Measurements from ENCODE around the gene ADPRHL1.
"Not testable (repeated sequence)": the region's sequence is repeated elsewhere in the genome, so short reads cannot be mapped to it uniquely, and the experiment has no call there.

ADPRHL1 gene

GRCh38 chr13:113475911-113476310, 22.6 kb upstream of the ADPRHL1 start:
- H3K27me3 ChIP-seq (ENCODE audit: control insufficient read depth, insufficient read depth, low read length), result no peaks in the 10 kb centered on the region
- H3K9me3 ChIP-seq (ENCODE audit: control insufficient read depth, low read depth, low read length), result no peaks in the 10 kb centered on the region
- peaks cover 53% of the 10 kb centered on the region for H3K36me3 ChIP-seq (ENCODE audit: control insufficient read depth, low read depth, low read length)
- H3K4me1 ChIP-seq (ENCODE audit: control insufficient read depth, low read depth, low read length), result no peaks in the 10 kb centered on the region
- no peak overlapping the region for H3K9ac ChIP-seq (ENCODE audit: low read length)
- H3K4me3 ChIP-seq (ENCODE audit: low read length), result no peak overlapping the region
- H3K27ac ChIP-seq (ENCODE audit: low read length), result no peak overlapping the region

DNA sequence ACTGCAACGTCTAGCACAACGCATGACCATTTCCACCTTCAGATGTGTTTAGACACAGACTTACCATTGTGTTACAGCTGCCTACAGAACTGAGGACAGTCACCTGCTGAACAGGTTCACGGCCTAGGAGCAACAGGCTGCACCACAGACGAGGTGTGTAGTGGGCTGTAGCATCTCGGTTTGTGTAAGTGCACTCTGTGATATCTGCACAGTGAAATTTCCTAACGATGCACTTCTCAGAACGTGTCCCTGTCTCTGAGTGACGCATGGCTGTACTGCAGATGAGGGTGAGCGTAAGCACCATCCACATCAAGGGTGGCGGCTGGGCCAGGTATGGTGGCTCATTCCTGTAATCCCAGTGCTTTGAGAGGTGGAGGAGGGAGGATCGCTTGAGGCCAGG, 22.0 kb upstream of the ADPRHL1 start:
- Histone ChIP-seq H3K36me3 (ENCODE audit: control insufficient read depth, low read depth, low read length) (peaks cover 49% of the 10 kb centered on the region), H3K9ac (ENCODE audit: low read length) (no peak overlapping the region), H3K27ac (ENCODE audit: low read length) (no peak overlapping the region), H3K4me3 (ENCODE audit: low read length) (no peak overlapping the region), H3K27me3 (ENCODE audit: control insufficient read depth, insufficient read depth, low read length) (no peaks in the 10 kb centered on the region), H3K4me1 (ENCODE audit: control insufficient read depth, low read depth, low read length) (no peaks in the 10 kb centered on the region), H3K9me3 (ENCODE audit: control insufficient read depth, low read depth, low read length) (no peaks in the 10 kb centered on the region)

- no peaks in the 10 kb centered on the region for H3K9me3 ChIP-seq (ENCODE audit: control insufficient read depth, low read depth, low read length)
- no peaks in the 10 kb centered on the region for H3K27me3 ChIP-seq (ENCODE audit: control insufficient read depth, insufficient read depth, low read length)
- H3K9ac ChIP-seq (ENCODE audit: low read length), result no peak overlapping the region
- peaks cover 38% of the 10 kb centered on the region for H3K36me3 ChIP-seq (ENCODE audit: control insufficient read depth, low read depth, low read length)
- no peak overlapping the region for H3K27ac ChIP-seq (ENCODE audit: low read length)
- peaks cover 2% of the 10 kb centered on the region for H3K4me1 ChIP-seq (ENCODE audit: control insufficient read depth, low read depth, low read length)
- H3K4me3 ChIP-seq (ENCODE audit: low read length), result no peak overlapping the region
Measured at GRCh38 chr13:113474179-113474578, 20.9 kb upstream of the ADPRHL1 start.

DNA sequence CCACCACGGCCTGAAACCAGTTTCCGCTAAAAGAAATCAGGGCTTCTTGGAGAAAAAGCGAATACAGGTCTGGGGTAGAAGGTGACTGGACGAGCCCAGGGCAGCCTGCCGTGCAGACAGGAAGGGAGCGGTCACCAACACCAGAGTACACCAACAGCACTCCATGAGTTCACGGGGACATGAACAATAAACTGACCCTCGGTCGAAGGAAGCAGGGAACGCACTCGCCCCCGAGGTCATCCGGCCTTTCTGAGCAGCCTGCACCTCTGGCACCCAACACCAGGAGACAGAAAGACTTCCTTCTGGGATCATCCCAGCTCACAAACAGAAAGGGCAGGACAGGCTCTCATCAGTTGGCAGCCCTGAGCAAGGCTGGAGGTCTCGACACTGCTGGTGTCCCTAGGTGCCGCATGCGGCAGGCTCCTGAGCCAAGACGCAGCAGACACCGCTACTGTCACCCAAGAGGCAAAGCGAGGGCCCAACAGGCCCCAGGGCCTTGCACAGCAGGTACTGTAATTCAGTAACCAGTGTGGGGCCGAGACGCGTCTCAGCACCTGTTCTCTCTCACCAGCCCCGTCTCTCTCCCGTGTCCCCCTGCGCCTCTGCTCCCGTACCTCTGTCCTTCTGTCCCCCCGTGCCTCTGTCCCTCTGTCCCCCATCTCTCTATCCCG, 19.2 kb upstream of the ADPRHL1 start:
- Histone ChIP-seq H3K27ac (ENCODE audit: low read length) (no peak overlapping the region), H3K36me3 (ENCODE audit: control insufficient read depth, low read depth, low read length) (peaks cover 25% of the 10 kb centered on the region), H3K27me3 (ENCODE audit: control insufficient read depth, insufficient read depth, low read length) (no peaks in the 10 kb centered on the region), H3K9me3 (ENCODE audit: control insufficient read depth, low read depth, low read length) (no peaks in the 10 kb centered on the region), H3K4me3 (ENCODE audit: low read length) (no peak overlapping the region), H3K9ac (ENCODE audit: low read length) (no peak overlapping the region), H3K4me1 (ENCODE audit: control insufficient read depth, low read depth, low read length) (peaks cover 8% of the 10 kb centered on the region)

- Histone ChIP-seq H3K4me3 (ENCODE audit: low read length) (no peak overlapping the region), H3K27ac (ENCODE audit: low read length) (no peak overlapping the region), H3K9me3 (ENCODE audit: control insufficient read depth, low read depth, low read length) (no peaks in the 10 kb centered on the region), H3K27me3 (ENCODE audit: control insufficient read depth, insufficient read depth, low read length) (no peaks in the 10 kb centered on the region), H3K4me1 (ENCODE audit: control insufficient read depth, low read depth, low read length) (peaks cover 8% of the 10 kb centered on the region), H3K9ac (ENCODE audit: low read length) (no peak overlapping the region), H3K36me3 (ENCODE audit: control insufficient read depth, low read depth, low read length) (peaks cover 25% of the 10 kb centered on the region)
Measured at GRCh38 chr13:113471844-113472243, 18.6 kb upstream of the ADPRHL1 start.

GRCh38 chr13:113470635-113471163, 17.4 kb upstream of the ADPRHL1 start:
- H3K4me3 ChIP-seq (ENCODE audit: low read length); H3K9ac ChIP-seq (ENCODE audit: low read length): not testable (repeated sequence)
- peaks cover 24% of the 10 kb centered on the region for H3K36me3 ChIP-seq (ENCODE audit: control insufficient read depth, low read depth, low read length)

GRCh38 chr13:113470073-113470472, 16.8 kb upstream of the ADPRHL1 start:
- no peak overlapping the region for H3K9ac ChIP-seq (ENCODE audit: low read length)
- H3K4me3 ChIP-seq (ENCODE audit: low read length), result no peak overlapping the region
- no peak overlapping the region for H3K27ac ChIP-seq (ENCODE audit: low read length)
- peaks cover 8% of the 10 kb centered on the region for H3K4me1 ChIP-seq (ENCODE audit: control insufficient read depth, low read depth, low read length)
- H3K9me3 ChIP-seq (ENCODE audit: control insufficient read depth, low read depth, low read length), result no peaks in the 10 kb centered on the region
- H3K36me3 ChIP-seq (ENCODE audit: control insufficient read depth, low read depth, low read length), result peaks cover 18% of the 10 kb centered on the region
- H3K27me3 ChIP-seq (ENCODE audit: control insufficient read depth, insufficient read depth, low read length), result no peaks in the 10 kb centered on the region

More at GRCh38 chr13:113470635-113471163, 17.4 kb upstream of the ADPRHL1 start:
- not testable (repeated sequence) for H3K27ac ChIP-seq (ENCODE audit: low read length); H3K9me3 ChIP-seq (ENCODE audit: control insufficient read depth, low read depth, low read length); H3K27me3 ChIP-seq (ENCODE audit: control insufficient read depth, insufficient read depth, low read length); H3K4me1 ChIP-seq (ENCODE audit: control insufficient read depth, low read depth, low read length)

DNA sequence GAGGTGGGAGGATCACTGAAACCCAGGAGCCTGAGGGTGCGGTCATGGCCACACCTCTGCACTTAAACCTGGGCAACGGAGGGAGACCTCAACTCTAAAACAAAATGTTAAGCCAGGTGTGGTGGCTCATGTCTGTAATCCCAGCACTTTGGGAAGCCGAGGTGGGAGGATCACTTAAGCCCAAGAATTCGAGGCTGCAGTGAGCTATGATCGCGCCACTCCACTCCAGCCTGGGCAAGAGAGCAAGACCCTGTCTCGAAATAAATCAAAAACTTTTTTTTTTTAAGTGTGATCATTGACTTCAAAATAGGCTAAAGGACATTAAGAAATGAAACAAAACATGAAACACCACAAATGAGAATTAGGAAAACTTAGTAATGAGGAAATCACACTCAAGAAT, 16.3 kb upstream of the ADPRHL1 start:
- Histone ChIP-seq H3K27me3 (ENCODE audit: control insufficient read depth, insufficient read depth, low read length) (no peaks in the 10 kb centered on the region), H3K4me3 (ENCODE audit: low read length) (no peak overlapping the region), H3K27ac (ENCODE audit: low read length) (no peak overlapping the region), H3K9me3 (ENCODE audit: control insufficient read depth, low read depth, low read length) (no peaks in the 10 kb centered on the region), H3K4me1 (ENCODE audit: control insufficient read depth, low read depth, low read length) (peaks cover 8% of the 10 kb centered on the region), H3K36me3 (ENCODE audit: control insufficient read depth, low read depth, low read length) (peaks cover 17% of the 10 kb centered on the region), H3K9ac (ENCODE audit: low read length) (peak overlapping the region; percentile 26)

DNA sequence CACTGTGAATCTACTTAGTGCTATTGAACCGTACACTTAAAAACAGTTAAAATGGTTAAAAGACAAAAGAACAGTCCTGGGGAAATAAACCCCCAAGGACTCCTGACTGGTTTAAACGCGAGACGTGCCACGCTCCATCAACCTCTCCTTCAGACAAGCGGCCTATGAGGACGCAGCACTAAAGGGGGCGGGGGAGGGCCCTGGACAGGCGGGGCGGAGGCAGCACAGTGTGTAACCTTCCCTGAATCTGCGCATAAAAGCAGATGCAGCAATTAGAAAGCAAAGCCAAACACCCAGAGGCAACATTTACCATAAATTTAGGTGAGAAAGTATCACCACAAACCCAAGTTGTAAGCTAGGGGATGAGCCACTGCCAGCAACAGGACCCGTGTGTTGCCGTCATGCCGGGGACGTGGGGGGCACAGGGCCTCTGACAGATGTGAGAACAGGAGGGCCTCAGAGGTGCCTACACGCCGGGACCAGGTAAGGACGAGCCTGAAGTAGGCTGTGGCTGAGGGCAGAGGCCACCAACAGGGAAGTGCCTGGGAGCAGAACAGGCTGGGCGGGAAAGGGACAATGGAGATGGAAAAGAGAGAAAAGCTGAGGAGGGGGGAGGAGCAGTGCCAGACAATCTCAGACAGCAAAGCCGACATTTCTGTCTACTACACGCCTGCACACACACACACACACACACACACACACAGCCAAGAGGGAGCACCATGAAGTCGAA, 15.3 kb upstream of the ADPRHL1 start:
- peak overlapping the region; percentile 15 for H3K4me3 ChIP-seq (ENCODE audit: low read length)
- H3K27ac ChIP-seq (ENCODE audit: low read length), result peak overlapping the region; percentile 19
- no peaks in the 10 kb centered on the region for H3K9me3 ChIP-seq (ENCODE audit: control insufficient read depth, low read depth, low read length)
- peaks cover 13% of the 10 kb centered on the region for H3K36me3 ChIP-seq (ENCODE audit: control insufficient read depth, low read depth, low read length)
- peak overlapping the region; percentile 26 for H3K9ac ChIP-seq (ENCODE audit: low read length)
- no peaks in the 10 kb centered on the region for H3K27me3 ChIP-seq (ENCODE audit: control insufficient read depth, insufficient read depth, low read length)
- peaks cover 8% of the 10 kb centered on the region for H3K4me1 ChIP-seq (ENCODE audit: control insufficient read depth, low read depth, low read length)

GRCh38 chr13:113468029-113468428, 14.7 kb upstream of the ADPRHL1 start:
- H3K27me3 ChIP-seq (ENCODE audit: control insufficient read depth, insufficient read depth, low read length), result no peaks in the 10 kb centered on the region
- no peaks in the 10 kb centered on the region for H3K9me3 ChIP-seq (ENCODE audit: control insufficient read depth, low read depth, low read length)
- H3K36me3 ChIP-seq (ENCODE audit: control insufficient read depth, low read depth, low read length), result peaks cover 11% of the 10 kb centered on the region
- H3K4me3 ChIP-seq (ENCODE audit: low read length), result no peak overlapping the region
- no peak overlapping the region for H3K9ac ChIP-seq (ENCODE audit: low read length)
- H3K4me1 ChIP-seq (ENCODE audit: control insufficient read depth, low read depth, low read length), result peaks cover 8% of the 10 kb centered on the region
- no peak overlapping the region for H3K27ac ChIP-seq (ENCODE audit: low read length)

DNA sequence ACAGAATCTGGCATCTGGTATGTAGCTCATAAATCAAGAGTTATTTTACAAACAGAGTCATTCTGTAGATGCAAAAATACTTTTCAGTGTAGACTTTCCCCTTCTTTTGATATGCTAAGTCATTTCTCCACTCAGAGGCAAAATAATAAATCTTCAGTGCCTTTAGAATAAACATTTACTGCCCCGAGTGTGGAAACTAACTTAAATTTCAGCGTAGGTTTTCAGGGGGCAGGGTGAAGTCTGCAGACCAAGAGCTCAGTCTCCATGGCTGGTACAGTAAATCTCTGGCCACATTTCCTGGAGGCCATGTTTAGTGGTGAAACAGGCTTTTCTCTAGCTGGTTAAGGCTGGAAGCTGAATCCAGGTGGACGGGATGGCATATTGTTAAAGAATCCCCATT, 13.1 kb upstream of the ADPRHL1 start:
- no peak overlapping the region for H3K9ac ChIP-seq (ENCODE audit: low read length)
- peaks cover 20% of the 10 kb centered on the region for H3K36me3 ChIP-seq (ENCODE audit: control insufficient read depth, low read depth, low read length)
- H3K27ac ChIP-seq (ENCODE audit: low read length), result no peak overlapping the region
- H3K4me3 ChIP-seq (ENCODE audit: low read length), result no peak overlapping the region
- H3K27me3 ChIP-seq (ENCODE audit: control insufficient read depth, insufficient read depth, low read length), result no peaks in the 10 kb centered on the region
- H3K9me3 ChIP-seq (ENCODE audit: control insufficient read depth, low read depth, low read length), result no peaks in the 10 kb centered on the region
- peaks cover 8% of the 10 kb centered on the region for H3K4me1 ChIP-seq (ENCODE audit: control insufficient read depth, low read depth, low read length)

DNA sequence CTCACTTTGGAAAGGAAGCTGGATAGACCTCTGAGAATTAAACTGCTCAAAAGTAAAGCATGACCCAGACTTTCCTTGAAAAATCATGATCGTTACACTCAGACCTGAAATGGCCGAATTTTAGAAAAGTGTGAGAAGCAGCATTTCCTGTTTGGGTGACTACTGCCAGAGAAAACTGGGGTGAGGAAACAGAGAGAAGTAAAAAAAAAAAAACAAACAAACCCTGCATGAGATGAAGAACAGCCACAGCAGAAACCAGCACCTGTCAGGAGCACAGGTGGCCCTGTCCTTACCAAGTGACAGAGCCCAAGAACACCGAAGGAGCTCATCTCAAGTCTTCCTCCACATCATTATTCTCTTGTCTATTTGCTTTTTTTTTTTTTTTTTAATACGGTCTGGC, 12.0 kb upstream of the ADPRHL1 start:
- Histone ChIP-seq H3K9me3 (ENCODE audit: control insufficient read depth, low read depth, low read length) (no peaks in the 10 kb centered on the region), H3K36me3 (ENCODE audit: control insufficient read depth, low read depth, low read length) (peaks cover 31% of the 10 kb centered on the region), H3K9ac (ENCODE audit: low read length) (no peak overlapping the region), H3K27ac (ENCODE audit: low read length) (no peak overlapping the region), H3K27me3 (ENCODE audit: control insufficient read depth, insufficient read depth, low read length) (no peaks in the 10 kb centered on the region), H3K4me3 (ENCODE audit: low read length) (no peak overlapping the region), H3K4me1 (ENCODE audit: control insufficient read depth, low read depth, low read length) (peaks cover 8% of the 10 kb centered on the region)

All from iPS-18a (cell line).